HEK293 (cell line): ENCODE results near the gene HSF5.

Experiments used
- CTCF ChIA-PET: fragments of 350-600 bp; formaldehyde crosslinking; extraction: SDS; loops from one replicate; lab custom pipeline; 2021; ENCODE audit warnings: antibody characterized with exemption; lab: Yijun Ruan, JAX
- POLR2A ChIA-PET: fragments of 300-600 bp; formaldehyde crosslinking; extraction: SDS; loops from one replicate; lab custom pipeline; 2020; ENCODE audit warnings: antibody characterized with exemption, inconsistent platforms; lab: Yijun Ruan, JAX
- H3K27ac ChIP-seq: fragments of 200-500 bp; sonication (Bioruptor generic); 2 replicates; pipeline ENCODE4 v1.5.1; 2014; ENCODE audit warnings: low read depth, low read length, control low read depth, inconsistent platforms; ENCODE audit errors: extremely low read depth
- H3K36me3 ChIP-seq, 2 experiments: fragments of 200-500 bp in 1 of 2; sonication (Bioruptor generic) in 1 of 2; 1 replicate in 1 of 2; 2 replicates in 1 of 2; pipeline ENCODE4 v1.5.1; 2014 to 2017; ENCODE audit warnings: inconsistent platforms in 2 of 2, low read length in 2 of 2; ENCODE audit not compliant: control insufficient read depth in 2 of 2, insufficient read depth in 1 of 2
- H3K4me1 ChIP-seq: fragments of 200-500 bp; sonication (Bioruptor generic); 2 replicates; pipeline ENCODE4 v1.5.1; 2014; ENCODE audit warnings: mild to moderate bottlenecking, low read length, inconsistent platforms; ENCODE audit not compliant: control insufficient read depth, insufficient read depth
- H3K4me3 ChIP-seq: 2 replicates; pipeline ENCODE4 v1.5.1; 2011; ENCODE audit warnings: low read depth, mild to moderate bottlenecking, control low read depth, low read length, moderate library complexity
- H3K9me3 ChIP-seq: fragments of 200-500 bp; sonication (Bioruptor generic); 2 replicates; pipeline ENCODE4 v1.5.1; 2014; ENCODE audit warnings: low read depth, low read length, inconsistent platforms; ENCODE audit not compliant: control insufficient read depth, insufficient read depth
- GLI4 ChIP-seq: fragments of 450-650 bp; formaldehyde crosslinking; IDR thresholded peaks from 2 replicates; pipeline ENCODE4 v1.5.1; 2016; ENCODE audit warnings: missing biosample characterization, missing genetic modification characterization
- GLIS1 ChIP-seq: fragments of 450-650 bp; formaldehyde crosslinking; IDR thresholded peaks from 2 replicates; pipeline ENCODE4 v1.5.1; 2016; ENCODE audit warnings: missing biosample characterization, missing genetic modification characterization
- GLIS2 ChIP-seq: fragments of 450-650 bp; formaldehyde crosslinking; IDR thresholded peaks from 2 replicates; pipeline ENCODE4 v1.5.1; 2016; ENCODE audit warnings: missing biosample characterization, missing genetic modification characterization
- IKZF3 ChIP-seq: fragments of 450-650 bp; IDR thresholded peaks from 2 replicates; pipeline ENCODE4 v1.5.0; 2018; ENCODE audit warnings: missing biosample characterization, mild to moderate bottlenecking, missing genetic modification characterization, moderate library complexity
- KLF9 ChIP-seq: fragments of 450-650 bp; formaldehyde crosslinking; IDR thresholded peaks from 2 replicates; pipeline ENCODE4 v1.5.1; 2016; ENCODE audit warnings: missing biosample characterization, missing genetic modification characterization, low read depth
- MZF1 ChIP-seq: fragments of 450-650 bp; formaldehyde crosslinking; IDR thresholded peaks from 2 replicates; pipeline ENCODE4 v1.5.1; 2017; ENCODE audit warnings: missing biosample characterization, missing genetic modification characterization, borderline replicate concordance
- YY2 ChIP-seq: fragments of 450-650 bp; formaldehyde crosslinking; IDR thresholded peaks from 2 replicates; pipeline ENCODE4 v1.5.1; 2016; ENCODE audit warnings: missing biosample characterization, missing genetic modification characterization
- ZBTB1 ChIP-seq: fragments of 450-650 bp; formaldehyde crosslinking; IDR thresholded peaks from 2 replicates; pipeline ENCODE4 v1.5.1; 2016; ENCODE audit warnings: missing biosample characterization, missing genetic modification characterization
- ZBTB17 ChIP-seq: fragments of 450-650 bp; formaldehyde crosslinking; IDR thresholded peaks from 2 replicates; pipeline ENCODE4 v1.5.1; 2016; ENCODE audit warnings: missing biosample characterization, missing genetic modification characterization
- ZFP37 ChIP-seq: fragments of 450-650 bp; formaldehyde crosslinking; IDR thresholded peaks from 2 replicates; pipeline ENCODE4 v1.5.1; 2016; ENCODE audit warnings: missing biosample characterization, missing genetic modification characterization
- ZNF133 ChIP-seq: fragments of 450-650 bp; formaldehyde crosslinking; IDR thresholded peaks from 2 replicates; pipeline ENCODE4 v1.5.1; 2016; ENCODE audit warnings: missing biosample characterization, missing genetic modification characterization
- ZNF16 ChIP-seq: fragments of 450-650 bp; formaldehyde crosslinking; IDR thresholded peaks from 2 replicates; pipeline ENCODE4 v1.5.1; 2016; ENCODE audit warnings: low read depth, missing biosample characterization, missing genetic modification characterization
- ZNF2 ChIP-seq: fragments of 450-650 bp; formaldehyde crosslinking; IDR thresholded peaks from 2 replicates; pipeline ENCODE4 v1.5.1; 2016; ENCODE audit warnings: missing biosample characterization, missing genetic modification characterization
- ZNF211 ChIP-seq: fragments of 450-650 bp; formaldehyde crosslinking; IDR thresholded peaks from 2 replicates; pipeline ENCODE4 v1.5.1; 2016; ENCODE audit warnings: low read depth, missing biosample characterization, missing genetic modification characterization
- ZNF214 ChIP-seq: fragments of 450-650 bp; formaldehyde crosslinking; IDR thresholded peaks from 2 replicates; pipeline ENCODE4 v1.5.1; 2017; ENCODE audit warnings: missing biosample characterization, mild to moderate bottlenecking, missing genetic modification characterization, borderline replicate concordance
- ZNF223 ChIP-seq: fragments of 450-650 bp; formaldehyde crosslinking; IDR thresholded peaks from 2 replicates; pipeline ENCODE4 v1.5.1; 2016; ENCODE audit warnings: missing biosample characterization, missing genetic modification characterization
- ZNF473 ChIP-seq: fragments of 450-650 bp; formaldehyde crosslinking; IDR thresholded peaks from 2 replicates; pipeline ENCODE4 v1.5.1; 2017; ENCODE audit warnings: missing biosample characterization, missing genetic modification characterization
- ZNF501 ChIP-seq: fragments of 450-650 bp; formaldehyde crosslinking; IDR thresholded peaks from 2 replicates; pipeline ENCODE4 v1.5.1; 2016; ENCODE audit warnings: missing biosample characterization, missing genetic modification characterization
- ZNF544 ChIP-seq: fragments of 450-650 bp; formaldehyde crosslinking; IDR thresholded peaks from 2 replicates; pipeline ENCODE4 v1.5.0; 2017; ENCODE audit warnings: missing biosample characterization, missing genetic modification characterization
- ZNF549 ChIP-seq: fragments of 450-650 bp; IDR thresholded peaks from 2 replicates; pipeline ENCODE4 v1.5.1; 2018; ENCODE audit warnings: missing biosample characterization, missing genetic modification characterization, mild to moderate bottlenecking, inconsistent platforms, moderate library complexity
- ZNF585B ChIP-seq: fragments of 450-650 bp; formaldehyde crosslinking; IDR thresholded peaks from 2 replicates; pipeline ENCODE4 v1.5.1; 2016; ENCODE audit warnings: missing biosample characterization, missing genetic modification characterization
- ZNF623 ChIP-seq: fragments of 450-650 bp; formaldehyde crosslinking; IDR thresholded peaks from 2 replicates; pipeline ENCODE4 v1.5.1; 2016; ENCODE audit warnings: missing biosample characterization, missing genetic modification characterization
- ZNF768 ChIP-seq: fragments of 450-650 bp; formaldehyde crosslinking; IDR thresholded peaks from 2 replicates; pipeline ENCODE4 v1.5.1; 2018; ENCODE audit warnings: missing biosample characterization, mild to moderate bottlenecking, missing genetic modification characterization
- ZNF776 ChIP-seq: fragments of 450-650 bp; formaldehyde crosslinking; IDR thresholded peaks from 2 replicates; pipeline ENCODE4 v1.5.0; 2017; ENCODE audit warnings: missing biosample characterization, missing genetic modification characterization, borderline replicate concordance
- ZNF791 ChIP-seq: fragments of 450-650 bp; formaldehyde crosslinking; IDR thresholded peaks from 2 replicates; pipeline ENCODE4 v1.5.1; 2016; ENCODE audit warnings: missing biosample characterization, missing genetic modification characterization
- ZNF792 ChIP-seq: fragments of 450-650 bp; formaldehyde crosslinking; IDR thresholded peaks from 2 replicates; pipeline ENCODE4 v1.5.1; 2016; ENCODE audit warnings: missing biosample characterization, missing genetic modification characterization
- TF ChIP-seq, protein P1 (sequence below): fragments of 450-650 bp; formaldehyde crosslinking; IDR thresholded peaks from 2 replicates; pipeline ENCODE4 v1.5.1; 2016; ENCODE audit warnings: missing biosample characterization, missing genetic modification characterization
- TF ChIP-seq, protein P2 (sequence below): fragments of 450-650 bp; IDR thresholded peaks from 2 replicates; pipeline ENCODE4 v1.5.1; 2018; ENCODE audit warnings: missing biosample characterization, mild to moderate bottlenecking, missing genetic modification characterization
- TF ChIP-seq, protein P3 (sequence below): fragments of 450-650 bp; formaldehyde crosslinking; IDR thresholded peaks from 2 replicates; pipeline ENCODE4 v1.5.1; 2016; ENCODE audit warnings: missing biosample characterization, missing genetic modification characterization
- TF ChIP-seq, protein P4 (sequence below): fragments of 450-650 bp; IDR thresholded peaks from 2 replicates; pipeline ENCODE4 v1.5.1; 2018; ENCODE audit warnings: missing biosample characterization, missing genetic modification characterization

Gene HSF5

DNA sequence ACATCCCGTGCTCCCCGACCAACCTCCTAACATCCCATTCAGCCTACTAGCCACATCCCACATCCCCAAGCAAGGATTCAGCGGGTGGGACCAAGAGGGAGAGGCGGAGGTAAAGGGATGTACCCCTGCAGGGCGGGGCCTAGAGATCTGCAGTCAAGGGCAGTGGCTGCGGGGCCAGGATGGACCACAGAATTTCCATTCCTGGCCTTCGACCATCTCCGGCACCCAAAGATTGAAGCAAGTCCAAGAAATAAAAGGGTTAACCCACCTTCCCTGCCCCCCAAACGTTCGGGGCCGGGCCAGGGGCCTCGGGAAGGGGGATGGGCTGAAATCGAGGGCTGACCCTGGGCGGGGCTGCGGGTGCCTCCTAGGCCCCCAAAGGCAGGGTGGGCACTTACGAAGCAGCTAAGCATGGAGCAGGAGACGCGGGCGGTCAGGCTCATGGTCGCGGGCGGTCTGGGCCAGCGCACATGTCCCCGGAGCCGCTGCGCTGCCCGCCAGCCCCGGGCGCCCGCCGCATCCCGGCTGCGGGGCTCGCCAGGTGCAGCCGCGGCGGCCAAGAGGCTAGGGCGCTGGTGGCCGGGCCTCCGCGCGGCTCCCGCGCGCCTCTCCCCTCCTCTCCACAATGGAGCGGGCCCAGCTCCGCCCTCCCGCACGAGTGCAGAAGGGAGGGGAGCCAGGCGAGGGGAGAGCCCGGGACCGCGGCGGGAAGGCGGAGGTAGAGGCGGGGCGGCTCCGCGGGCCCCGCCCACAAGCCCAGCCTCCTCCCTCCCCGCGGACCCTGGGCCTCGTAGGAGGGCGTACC, 26.0 kb upstream of the HSF5 start, which contains the start of gene MTMR4:
Gene MTMR4 (minus strand): TSS at position 674 of the 805 bp plus-strand sequence. CDS start 231 bp downstream, at position 443.
- H3K9me3 ChIP-seq: no peaks in the 10 kb centered on the region
- peak within 1 kb of the TSS; percentile 76; the same call in 1 of the 2 replicates for H3K27ac ChIP-seq
- H3K36me3 ChIP-seq: peaks cover 30 to 43% of the 10 kb centered on the region in 2 experiments
- ChIA-PET POLR2A (interaction anchor here (0.8 to 2.1 kb wide), 9 partner anchors 8 to 641 kb away, joined by 3 to 26 read pairs (median 5); partner anchors contain the start of genes RNF43, SKA2 and SUPT4H1), CTCF (interaction anchor here (1.5 to 2.4 kb wide), 3 partner anchors 27 to 210 kb away, joined by 5 to 9 read pairs (median 5); no protein-coding TSS in a partner anchor)
- H3K4me3 ChIP-seq: peak within 1 kb of the TSS; percentile 74
- peaks cover 3% of the 10 kb centered on the region; the same call in 1 of the 2 replicates for H3K4me1 ChIP-seq
- TF ChIP-seq ZNF133 (tag by site-specific recombination): no peak
- TF ChIP-seq ZBTB1 (tag by site-specific recombination): no peak
- no peak for TF ChIP-seq YY2 (tag by site-specific recombination)
- TF ChIP-seq GLI4 (tag by site-specific recombination): no peak
- no peak for TF ChIP-seq ZNF223 (tag by site-specific recombination)
- no peak for TF ChIP-seq ZNF623 (tag by site-specific recombination)
- TF ChIP-seq KLF9 (tag by site-specific recombination): peak; percentile 88
- TF ChIP-seq, protein P1, sequence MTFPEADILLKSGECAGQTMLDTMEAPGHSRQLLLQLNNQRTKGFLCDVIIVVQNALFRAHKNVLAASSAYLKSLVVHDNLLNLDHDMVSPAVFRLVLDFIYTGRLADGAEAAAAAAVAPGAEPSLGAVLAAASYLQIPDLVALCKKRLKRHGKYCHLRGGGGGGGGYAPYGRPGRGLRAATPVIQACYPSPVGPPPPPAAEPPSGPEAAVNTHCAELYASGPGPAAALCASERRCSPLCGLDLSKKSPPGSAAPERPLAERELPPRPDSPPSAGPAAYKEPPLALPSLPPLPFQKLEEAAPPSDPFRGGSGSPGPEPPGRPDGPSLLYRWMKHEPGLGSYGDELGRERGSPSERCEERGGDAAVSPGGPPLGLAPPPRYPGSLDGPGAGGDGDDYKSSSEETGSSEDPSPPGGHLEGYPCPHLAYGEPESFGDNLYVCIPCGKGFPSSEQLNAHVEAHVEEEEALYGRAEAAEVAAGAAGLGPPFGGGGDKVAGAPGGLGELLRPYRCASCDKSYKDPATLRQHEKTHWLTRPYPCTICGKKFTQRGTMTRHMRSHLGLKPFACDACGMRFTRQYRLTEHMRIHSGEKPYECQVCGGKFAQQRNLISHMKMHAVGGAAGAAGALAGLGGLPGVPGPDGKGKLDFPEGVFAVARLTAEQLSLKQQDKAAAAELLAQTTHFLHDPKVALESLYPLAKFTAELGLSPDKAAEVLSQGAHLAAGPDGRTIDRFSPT (tag by site-specific recombination): no peak
- TF ChIP-seq ZNF585B: no peak
- TF ChIP-seq ZFP37: no peak
- no peak for TF ChIP-seq ZNF791 (tag by site-specific recombination)
- peak; percentile 54 for TF ChIP-seq GLIS2
- no peak for TF ChIP-seq ZNF792 (tag by site-specific recombination)
- no peak for TF ChIP-seq ZNF768
- TF ChIP-seq MZF1 (tag by site-specific recombination): no peak
- no peak for TF ChIP-seq ZNF549
- TF ChIP-seq, protein P2, sequence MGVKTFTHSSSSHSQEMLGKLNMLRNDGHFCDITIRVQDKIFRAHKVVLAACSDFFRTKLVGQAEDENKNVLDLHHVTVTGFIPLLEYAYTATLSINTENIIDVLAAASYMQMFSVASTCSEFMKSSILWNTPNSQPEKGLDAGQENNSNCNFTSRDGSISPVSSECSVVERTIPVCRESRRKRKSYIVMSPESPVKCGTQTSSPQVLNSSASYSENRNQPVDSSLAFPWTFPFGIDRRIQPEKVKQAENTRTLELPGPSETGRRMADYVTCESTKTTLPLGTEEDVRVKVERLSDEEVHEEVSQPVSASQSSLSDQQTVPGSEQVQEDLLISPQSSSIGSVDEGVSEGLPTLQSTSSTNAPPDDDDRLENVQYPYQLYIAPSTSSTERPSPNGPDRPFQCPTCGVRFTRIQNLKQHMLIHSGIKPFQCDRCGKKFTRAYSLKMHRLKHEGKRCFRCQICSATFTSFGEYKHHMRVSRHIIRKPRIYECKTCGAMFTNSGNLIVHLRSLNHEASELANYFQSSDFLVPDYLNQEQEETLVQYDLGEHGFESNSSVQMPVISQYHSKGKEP (tag by site-specific recombination): no peak
- TF ChIP-seq ZNF776 (tag by site-specific recombination): no peak
- TF ChIP-seq IKZF3: peak; percentile 66
- no peak for TF ChIP-seq ZNF16 (tag by site-specific recombination)
- TF ChIP-seq ZNF2: no peak; the same call in 1 of the 2 replicates
- TF ChIP-seq ZBTB17: peak; percentile 82
- TF ChIP-seq ZNF211: no peak
- TF ChIP-seq, protein P3, sequence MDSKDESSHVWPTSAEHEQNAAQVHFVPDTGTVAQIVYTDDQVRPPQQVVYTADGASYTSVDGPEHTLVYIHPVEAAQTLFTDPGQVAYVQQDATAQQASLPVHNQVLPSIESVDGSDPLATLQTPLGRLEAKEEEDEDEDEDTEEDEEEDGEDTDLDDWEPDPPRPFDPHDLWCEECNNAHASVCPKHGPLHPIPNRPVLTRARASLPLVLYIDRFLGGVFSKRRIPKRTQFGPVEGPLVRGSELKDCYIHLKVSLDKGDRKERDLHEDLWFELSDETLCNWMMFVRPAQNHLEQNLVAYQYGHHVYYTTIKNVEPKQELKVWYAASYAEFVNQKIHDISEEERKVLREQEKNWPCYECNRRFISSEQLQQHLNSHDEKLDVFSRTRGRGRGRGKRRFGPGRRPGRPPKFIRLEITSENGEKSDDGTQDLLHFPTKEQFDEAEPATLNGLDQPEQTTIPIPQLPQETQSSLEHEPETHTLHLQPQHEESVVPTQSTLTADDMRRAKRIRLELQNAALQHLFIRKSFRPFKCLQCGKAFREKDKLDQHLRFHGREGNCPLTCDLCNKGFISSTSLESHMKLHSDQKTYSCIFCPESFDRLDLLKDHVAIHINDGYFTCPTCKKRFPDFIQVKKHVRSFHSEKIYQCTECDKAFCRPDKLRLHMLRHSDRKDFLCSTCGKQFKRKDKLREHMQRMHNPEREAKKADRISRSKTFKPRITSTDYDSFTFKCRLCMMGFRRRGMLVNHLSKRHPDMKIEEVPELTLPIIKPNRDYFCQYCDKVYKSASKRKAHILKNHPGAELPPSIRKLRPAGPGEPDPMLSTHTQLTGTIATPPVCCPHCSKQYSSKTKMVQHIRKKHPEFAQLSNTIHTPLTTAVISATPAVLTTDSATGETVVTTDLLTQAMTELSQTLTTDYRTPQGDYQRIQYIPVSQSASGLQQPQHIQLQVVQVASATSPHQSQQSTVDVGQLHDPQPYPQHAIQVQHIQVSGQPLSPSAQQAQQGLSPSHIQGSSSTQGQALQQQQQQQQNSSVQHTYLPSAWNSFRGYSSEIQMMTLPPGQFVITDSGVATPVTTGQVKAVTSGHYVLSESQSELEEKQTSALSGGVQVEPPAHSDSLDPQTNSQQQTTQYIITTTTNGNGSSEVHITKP (tag by site-specific recombination): no peak; the same call in none of the 2 replicates
- peak; percentile 44; the same call in 1 of the 2 replicates for TF ChIP-seq GLIS1 (tag by site-specific recombination)
- TF ChIP-seq ZNF544 (tag by site-specific recombination): no peak
- TF ChIP-seq ZNF501 (tag by site-specific recombination): peak; percentile 31; the same call in 1 of the 2 replicates
- TF ChIP-seq ZNF473 (tag by site-specific recombination): no peak
- no peak for TF ChIP-seq ZNF214
- TF ChIP-seq, protein P4, sequence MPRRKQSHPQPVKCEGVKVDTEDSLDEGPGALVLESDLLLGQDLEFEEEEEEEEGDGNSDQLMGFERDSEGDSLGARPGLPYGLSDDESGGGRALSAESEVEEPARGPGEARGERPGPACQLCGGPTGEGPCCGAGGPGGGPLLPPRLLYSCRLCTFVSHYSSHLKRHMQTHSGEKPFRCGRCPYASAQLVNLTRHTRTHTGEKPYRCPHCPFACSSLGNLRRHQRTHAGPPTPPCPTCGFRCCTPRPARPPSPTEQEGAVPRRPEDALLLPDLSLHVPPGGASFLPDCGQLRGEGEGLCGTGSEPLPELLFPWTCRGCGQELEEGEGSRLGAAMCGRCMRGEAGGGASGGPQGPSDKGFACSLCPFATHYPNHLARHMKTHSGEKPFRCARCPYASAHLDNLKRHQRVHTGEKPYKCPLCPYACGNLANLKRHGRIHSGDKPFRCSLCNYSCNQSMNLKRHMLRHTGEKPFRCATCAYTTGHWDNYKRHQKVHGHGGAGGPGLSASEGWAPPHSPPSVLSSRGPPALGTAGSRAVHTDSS (tag by site-specific recombination): 0 out of 2 replicates have a peak, but pooled peaks have one; percentile 8
